Measurements from ENCODE around the gene RPS24.

Gene RPS24

DNA sequence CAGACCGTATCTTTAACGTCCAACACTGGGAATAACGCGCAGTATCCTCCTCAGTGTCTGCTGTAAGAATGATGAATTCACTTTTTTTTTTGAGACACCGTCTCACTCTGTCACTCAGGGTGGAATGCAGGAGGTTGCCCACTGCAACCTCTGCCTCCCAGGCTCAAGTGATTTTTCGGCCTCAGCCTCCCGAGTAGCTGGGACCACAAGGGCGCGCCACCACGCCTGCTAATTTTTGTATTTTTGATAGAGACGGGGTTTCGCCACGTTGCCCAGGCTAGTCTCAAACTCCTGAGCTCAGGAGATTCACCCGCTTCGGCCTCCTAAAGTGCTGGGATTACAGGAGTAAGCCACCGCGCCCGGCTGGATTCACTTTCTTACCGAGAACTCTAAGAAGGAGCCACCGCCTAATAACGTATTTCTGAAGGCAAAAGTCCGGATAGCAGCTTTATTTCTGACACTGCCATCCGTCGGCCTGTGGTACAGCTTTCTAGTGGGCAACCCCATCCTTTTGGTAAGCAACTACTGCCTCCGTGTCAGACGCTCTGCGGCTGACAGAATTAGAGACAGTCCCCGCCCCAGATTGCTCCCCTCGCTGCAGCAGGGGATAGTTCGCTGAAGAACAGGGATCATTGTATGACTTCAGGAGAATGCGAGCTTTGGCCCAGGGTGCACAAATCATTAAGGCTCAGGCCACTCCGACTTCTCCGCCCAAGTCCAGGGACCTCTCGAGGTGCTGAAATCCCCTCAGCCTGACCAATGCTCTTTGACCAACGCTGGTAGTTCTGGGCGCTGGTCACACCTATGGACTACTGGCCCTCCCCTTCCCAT, 5.0 kb upstream of the RPS24 start:
- DNase-seq (ENCODE audit: low read depth) = peak; percentile 62

- DNase-seq (ENCODE audit: low read depth) = peak; percentile 99
Observed at GRCh38 chr10:78029269-78030226, 4.1 kb upstream of the RPS24 start, which contains the start of gene POLR3A. Gene POLR3A (minus strand): TSS chr10:78029515. CDS start chr10:78029407, 108 bp downstream.

GRCh38 chr10:78033387-78033636, 351 bp upstream of the RPS24 start:
- no peak for DNase-seq (ENCODE audit: low read depth)

DNA sequence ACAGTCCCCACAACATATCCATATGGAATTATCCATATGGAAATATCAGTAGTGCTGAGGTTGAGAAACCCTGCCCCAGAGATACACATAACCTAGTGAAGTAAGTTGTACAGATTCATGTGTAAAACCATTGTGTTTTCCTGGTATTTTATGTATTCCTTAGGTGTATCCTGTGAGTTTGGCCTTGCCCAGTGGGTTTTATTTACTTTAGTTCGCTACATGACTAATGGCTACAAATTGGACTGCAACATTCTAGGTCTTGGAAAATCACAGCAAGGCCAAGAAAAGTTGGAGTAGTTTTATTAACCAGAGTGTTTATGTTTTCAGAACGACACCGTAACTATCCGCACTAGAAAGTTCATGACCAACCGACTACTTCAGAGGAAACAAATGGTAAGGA, 1.4 kb downstream of the RPS24 start:
- DNase-seq (ENCODE audit: low read depth) = peak; percentile 51

GRCh38 chr10:78035437-78035836, 1.8 kb downstream of the RPS24 start:
- DNase-seq (ENCODE audit: low read depth) = no peak

- DNase-seq (ENCODE audit: low read depth) = no peak
Observed at GRCh38 chr10:78035933-78036583, 2.4 kb downstream of the RPS24 start.

DNA sequence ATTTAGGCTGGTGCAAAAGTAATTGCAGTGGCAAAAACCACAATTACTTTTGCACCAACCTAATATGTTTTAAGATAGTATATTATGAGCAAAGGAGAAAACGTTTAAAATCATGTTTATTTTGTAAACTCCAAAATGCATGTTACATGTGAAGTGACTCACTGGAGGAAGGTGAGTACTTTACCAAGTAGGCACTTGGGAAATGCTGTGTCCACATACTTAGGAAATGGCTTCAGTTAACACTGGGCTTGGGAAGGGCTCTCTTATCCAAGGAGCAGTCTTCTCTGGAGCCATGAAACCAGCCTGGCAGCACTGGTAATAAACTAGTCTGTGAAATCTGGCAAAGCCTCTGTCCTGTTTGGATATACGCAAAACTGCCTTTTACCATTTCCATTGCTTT, 4.4 kb downstream of the RPS24 start:
- peak; percentile 64 for DNase-seq (ENCODE audit: low read depth)

GRCh38 chr10:78038791-78039547, 5.3 kb downstream of the RPS24 start:
- DNase-seq (ENCODE audit: low read depth) = no peak

DNA sequence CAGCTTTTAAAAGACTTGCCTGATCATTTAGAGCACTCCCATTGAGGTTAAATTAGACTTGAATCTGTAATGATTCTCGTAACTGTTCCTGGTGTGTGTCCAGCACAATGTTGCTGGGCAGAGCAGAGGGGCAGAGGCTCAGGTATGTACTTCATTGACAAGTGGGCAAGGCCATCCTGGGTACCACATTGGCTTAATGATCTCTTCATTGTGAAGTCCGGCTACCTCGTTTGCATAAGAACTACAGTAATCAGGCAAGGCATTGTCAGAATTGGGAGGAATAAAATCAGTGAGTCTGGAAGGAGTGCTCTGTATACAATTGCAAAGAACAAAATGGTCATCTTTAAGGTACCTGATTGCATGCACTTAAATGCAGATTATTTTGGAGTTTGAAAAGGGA, 6.1 kb downstream of the RPS24 start:
- DNase-seq (ENCODE audit: low read depth) = no peak

GRCh38 chr10:78041170-78042057, 7.8 kb downstream of the RPS24 start:
- no peak for DNase-seq (ENCODE audit: low read depth)

- DNase-seq (ENCODE audit: low read depth) = peak; percentile 26
Observed at GRCh38 chr10:78042058-78042751, 8.5 kb downstream of the RPS24 start.

DNA sequence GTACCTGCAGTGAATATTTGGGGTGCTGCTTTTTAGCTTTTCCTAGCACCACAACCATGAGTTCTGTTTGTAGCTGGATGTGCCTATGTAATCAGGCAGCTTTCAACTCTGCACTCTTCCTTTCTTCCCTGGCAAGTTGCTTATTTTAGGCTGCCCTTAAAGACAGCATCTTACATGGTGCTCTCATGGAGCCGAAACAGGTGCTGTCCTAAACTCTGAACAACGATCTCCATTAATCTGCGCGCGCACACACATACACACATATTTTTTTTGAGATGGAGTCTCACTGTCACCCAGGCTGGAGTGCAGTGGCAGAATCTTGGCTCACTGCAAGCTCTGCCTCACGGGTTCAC, 9.1 kb downstream of the RPS24 start:
- no peak for DNase-seq (ENCODE audit: low read depth)

GRCh38 chr10:78044179-78044578, 10.5 kb downstream of the RPS24 start:
- no peak for DNase-seq (ENCODE audit: low read depth)

DNA sequence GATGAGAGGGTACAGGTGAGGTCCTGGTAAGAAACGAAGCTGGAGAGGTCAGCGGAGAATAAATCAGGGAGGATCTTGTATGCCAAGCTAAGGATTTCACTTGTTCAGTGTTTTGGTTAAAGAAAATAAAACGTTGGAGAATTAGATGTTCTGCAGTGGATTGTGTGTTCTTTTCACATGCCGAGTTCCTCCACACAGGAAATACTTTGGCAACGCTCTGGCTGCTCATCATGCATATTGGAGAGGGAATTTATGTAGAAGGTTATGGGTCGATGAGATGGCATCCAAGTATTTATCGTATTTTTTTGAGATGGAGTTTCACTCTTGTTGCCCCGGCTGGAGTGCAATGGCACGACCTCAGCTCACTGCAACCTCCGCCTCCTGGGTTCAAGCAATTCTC, 11.0 kb downstream of the RPS24 start:
- peak; percentile 32 for DNase-seq (ENCODE audit: low read depth)

DNA sequence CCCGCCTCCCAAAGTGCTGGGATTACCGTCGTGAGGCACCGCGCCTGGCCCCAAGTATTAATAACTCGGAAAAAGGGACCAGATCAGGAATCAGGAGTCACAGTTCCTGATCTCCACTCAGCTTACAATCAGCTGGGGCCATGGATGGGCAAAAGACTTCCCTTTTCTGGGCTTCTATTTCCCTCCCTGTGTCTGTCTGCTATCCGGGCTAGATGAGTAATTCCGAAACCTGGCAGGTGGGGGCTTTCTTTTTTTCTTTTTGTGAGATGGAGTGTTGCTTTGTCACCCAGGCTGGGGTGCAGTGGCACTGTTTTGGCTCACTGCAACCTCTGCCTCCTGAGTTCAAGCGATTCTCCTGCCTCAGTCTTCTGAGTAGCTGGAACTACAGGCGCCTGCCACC, 11.6 kb downstream of the RPS24 start:
- no peak for DNase-seq (ENCODE audit: low read depth)

GRCh38 chr10:78045856-78046255, 12.2 kb downstream of the RPS24 start:
- no peak for DNase-seq (ENCODE audit: low read depth)

DNA sequence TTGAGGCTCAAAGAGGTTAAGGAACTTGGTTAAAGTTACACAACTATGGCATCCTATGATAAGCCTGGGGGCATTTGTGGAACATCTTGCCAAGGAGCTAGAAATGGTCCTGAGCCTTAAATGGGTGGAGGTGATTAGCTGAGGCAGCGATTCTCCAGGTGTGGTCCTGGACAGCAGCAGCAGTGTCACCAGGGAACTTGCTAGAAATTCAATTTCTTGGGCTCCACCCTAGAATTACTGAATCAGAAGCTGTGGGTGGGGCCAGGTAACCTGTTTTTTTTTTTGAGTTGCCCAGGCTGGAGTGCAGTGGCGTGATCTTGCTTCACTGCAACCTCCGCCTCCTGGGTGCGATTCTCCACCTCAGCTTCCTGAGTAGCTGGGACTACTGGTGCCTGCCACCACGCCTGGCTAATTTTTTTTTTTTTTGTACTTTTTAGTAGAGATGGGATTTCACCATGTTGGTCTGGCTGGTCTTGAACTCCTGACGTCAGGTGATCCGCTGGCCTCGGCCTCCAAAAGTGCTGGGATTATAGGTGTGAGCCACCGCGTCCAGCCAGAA, 13.1 kb downstream of the RPS24 start:
- no peak for DNase-seq (ENCODE audit: low read depth)

DNA sequence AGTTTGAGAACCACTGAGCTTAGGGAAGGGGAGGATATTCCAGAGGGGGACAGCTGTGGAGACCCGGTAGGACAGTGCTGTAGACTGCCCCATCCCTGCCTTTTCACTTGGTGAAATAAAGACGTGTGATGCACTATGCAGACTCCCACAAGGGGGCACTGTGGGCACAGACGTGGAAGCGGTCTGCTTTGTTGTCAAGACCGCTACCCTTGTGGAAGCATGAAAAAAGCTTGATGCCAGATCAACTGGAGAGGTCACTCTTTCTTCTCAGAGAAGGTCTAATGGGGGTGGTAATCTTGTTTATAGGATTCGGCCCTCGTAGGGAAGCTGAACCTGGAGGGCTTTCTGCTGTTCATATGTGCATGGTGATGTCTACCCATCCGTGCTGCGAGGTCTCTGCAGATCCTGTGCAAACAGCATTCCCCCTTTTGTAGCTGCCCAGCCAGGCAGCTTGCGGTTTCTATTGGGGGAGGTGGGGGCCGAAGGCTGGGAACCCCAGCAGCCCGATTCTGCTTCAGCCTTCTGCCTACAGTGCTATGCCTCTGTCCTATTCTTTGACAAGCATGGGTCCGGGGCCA, 13.7 kb downstream of the RPS24 start:
- DNase-seq (ENCODE audit: low read depth) = peak; percentile 86

GRCh38 chr10:78049851-78050250, 16.2 kb downstream of the RPS24 start:
- no peak for DNase-seq (ENCODE audit: low read depth)
